ENCODE data around the gene TGFB3.

DNA sequence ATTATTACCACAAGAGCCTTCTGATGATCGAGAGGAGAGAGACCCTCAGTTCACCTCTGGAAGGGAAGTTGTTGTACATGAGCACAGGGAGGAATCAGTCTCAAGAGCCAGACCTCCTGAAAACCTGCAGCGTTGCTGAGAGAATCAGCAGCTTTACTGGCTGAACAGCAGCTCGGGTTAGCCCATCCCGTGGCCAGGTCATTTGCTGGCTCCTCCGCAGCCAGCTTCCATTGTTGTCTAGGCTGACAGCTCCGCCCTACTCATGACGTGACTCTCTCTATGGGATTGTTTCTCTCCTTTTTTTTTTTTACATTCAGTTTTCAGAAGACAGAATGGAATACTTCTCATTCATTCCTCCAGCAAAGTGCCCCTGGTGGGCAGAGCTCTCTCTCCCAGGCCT, 69.9 kb downstream of the TGFB3 start:
- TF ChIP-seq POLR2A (IDR thresholded peaks at IDR 0.05) = no peak
- TF ChIP-seq, protein P1, sequence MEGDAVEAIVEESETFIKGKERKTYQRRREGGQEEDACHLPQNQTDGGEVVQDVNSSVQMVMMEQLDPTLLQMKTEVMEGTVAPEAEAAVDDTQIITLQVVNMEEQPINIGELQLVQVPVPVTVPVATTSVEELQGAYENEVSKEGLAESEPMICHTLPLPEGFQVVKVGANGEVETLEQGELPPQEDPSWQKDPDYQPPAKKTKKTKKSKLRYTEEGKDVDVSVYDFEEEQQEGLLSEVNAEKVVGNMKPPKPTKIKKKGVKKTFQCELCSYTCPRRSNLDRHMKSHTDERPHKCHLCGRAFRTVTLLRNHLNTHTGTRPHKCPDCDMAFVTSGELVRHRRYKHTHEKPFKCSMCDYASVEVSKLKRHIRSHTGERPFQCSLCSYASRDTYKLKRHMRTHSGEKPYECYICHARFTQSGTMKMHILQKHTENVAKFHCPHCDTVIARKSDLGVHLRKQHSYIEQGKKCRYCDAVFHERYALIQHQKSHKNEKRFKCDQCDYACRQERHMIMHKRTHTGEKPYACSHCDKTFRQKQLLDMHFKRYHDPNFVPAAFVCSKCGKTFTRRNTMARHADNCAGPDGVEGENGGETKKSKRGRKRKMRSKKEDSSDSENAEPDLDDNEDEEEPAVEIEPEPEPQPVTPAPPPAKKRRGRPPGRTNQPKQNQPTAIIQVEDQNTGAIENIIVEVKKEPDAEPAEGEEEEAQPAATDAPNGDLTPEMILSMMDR (IDR thresholded peaks at IDR 0.05) = no peak
